C4-2B (cell line): Measurements from ENCODE around the gene MTUS2.

Experiments
- ZFX ChIP-seq: fragments of 450-650 bp; IDR thresholded peaks from 2 replicates; pipeline ENCODE4 v1.6.1; 2017
- TF ChIP-seq, protein P1 (sequence below): fragments of 450-650 bp; conservative IDR thresholded peaks from 2 replicates; pipeline ENCODE4 v1.5.1; 2017; ENCODE audit warnings: mild to moderate bottlenecking

- TF ChIP-seq, protein P1, sequence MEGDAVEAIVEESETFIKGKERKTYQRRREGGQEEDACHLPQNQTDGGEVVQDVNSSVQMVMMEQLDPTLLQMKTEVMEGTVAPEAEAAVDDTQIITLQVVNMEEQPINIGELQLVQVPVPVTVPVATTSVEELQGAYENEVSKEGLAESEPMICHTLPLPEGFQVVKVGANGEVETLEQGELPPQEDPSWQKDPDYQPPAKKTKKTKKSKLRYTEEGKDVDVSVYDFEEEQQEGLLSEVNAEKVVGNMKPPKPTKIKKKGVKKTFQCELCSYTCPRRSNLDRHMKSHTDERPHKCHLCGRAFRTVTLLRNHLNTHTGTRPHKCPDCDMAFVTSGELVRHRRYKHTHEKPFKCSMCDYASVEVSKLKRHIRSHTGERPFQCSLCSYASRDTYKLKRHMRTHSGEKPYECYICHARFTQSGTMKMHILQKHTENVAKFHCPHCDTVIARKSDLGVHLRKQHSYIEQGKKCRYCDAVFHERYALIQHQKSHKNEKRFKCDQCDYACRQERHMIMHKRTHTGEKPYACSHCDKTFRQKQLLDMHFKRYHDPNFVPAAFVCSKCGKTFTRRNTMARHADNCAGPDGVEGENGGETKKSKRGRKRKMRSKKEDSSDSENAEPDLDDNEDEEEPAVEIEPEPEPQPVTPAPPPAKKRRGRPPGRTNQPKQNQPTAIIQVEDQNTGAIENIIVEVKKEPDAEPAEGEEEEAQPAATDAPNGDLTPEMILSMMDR = no peak
- no peak for TF ChIP-seq ZFX
Observed at GRCh38 chr13:29196409-29197074, 376.4 kb downstream of the MTUS2 start.
